PFSK-1 (cell line): ENCODE measurements around the gene ZNF407.

Source experiments
- POLR2AphosphoS5 ChIP-seq: IDR thresholded peaks from 2 replicates; pipeline ENCODE4 v1.6.1; 2012; ENCODE audit warnings: low read depth, mild to moderate bottlenecking, control low read depth, low read length, moderate library complexity
- TAF1 ChIP-seq: IDR thresholded peaks from 2 replicates; pipeline ENCODE4 v1.6.1; 2012; ENCODE audit warnings: low read length, control low read depth, borderline replicate concordance; ENCODE audit not compliant: insufficient read depth
- TF ChIP-seq, protein P1 (sequence below), 2 experiments: IDR thresholded peaks; 2 replicates each; pipeline versions ENCODE4 v1.6.1 to v1.8.0; 2011 to 2012; ENCODE audit warnings: low read depth in 2 of 2, low read length in 2 of 2, control low read depth in 1 of 2, inconsistent platforms in 1 of 2, mild to moderate bottlenecking in 1 of 2, moderate library complexity in 1 of 2; ENCODE audit not compliant: insufficient read depth in 1 of 2

- no peak for TF ChIP-seq POLR2AphosphoS5
- TF ChIP-seq, protein P1, sequence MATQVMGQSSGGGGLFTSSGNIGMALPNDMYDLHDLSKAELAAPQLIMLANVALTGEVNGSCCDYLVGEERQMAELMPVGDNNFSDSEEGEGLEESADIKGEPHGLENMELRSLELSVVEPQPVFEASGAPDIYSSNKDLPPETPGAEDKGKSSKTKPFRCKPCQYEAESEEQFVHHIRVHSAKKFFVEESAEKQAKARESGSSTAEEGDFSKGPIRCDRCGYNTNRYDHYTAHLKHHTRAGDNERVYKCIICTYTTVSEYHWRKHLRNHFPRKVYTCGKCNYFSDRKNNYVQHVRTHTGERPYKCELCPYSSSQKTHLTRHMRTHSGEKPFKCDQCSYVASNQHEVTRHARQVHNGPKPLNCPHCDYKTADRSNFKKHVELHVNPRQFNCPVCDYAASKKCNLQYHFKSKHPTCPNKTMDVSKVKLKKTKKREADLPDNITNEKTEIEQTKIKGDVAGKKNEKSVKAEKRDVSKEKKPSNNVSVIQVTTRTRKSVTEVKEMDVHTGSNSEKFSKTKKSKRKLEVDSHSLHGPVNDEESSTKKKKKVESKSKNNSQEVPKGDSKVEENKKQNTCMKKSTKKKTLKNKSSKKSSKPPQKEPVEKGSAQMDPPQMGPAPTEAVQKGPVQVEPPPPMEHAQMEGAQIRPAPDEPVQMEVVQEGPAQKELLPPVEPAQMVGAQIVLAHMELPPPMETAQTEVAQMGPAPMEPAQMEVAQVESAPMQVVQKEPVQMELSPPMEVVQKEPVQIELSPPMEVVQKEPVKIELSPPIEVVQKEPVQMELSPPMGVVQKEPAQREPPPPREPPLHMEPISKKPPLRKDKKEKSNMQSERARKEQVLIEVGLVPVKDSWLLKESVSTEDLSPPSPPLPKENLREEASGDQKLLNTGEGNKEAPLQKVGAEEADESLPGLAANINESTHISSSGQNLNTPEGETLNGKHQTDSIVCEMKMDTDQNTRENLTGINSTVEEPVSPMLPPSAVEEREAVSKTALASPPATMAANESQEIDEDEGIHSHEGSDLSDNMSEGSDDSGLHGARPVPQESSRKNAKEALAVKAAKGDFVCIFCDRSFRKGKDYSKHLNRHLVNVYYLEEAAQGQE (IDR thresholded peaks at IDR 0.05; ENCODE audit: insufficient read depth in 1 of 2, low read depth in 2 of 2, low read length in 2 of 2) = no peak
- no peak for TF ChIP-seq TAF1
These were observed 96.8 kb downstream of the ZNF407 start for GRCh38 chr18:74694436-74694835.
